ENCODE measurements around the gene TANC1. TPM values are rescaled to one million over a fixed set of nuclear protein-coding genes. Genes with fewer than 3 reads are reported as not detected.

The TANC1 gene
- total RNA-seq, 1 donor from 2014 or later, result 30.3 TPM

GRCh38 chr2:159192371-159192918 lies 224.0 kb downstream of the TANC1 start:
- no peak for DNase-seq (ENCODE audit: low spot score)

- DNase-seq (ENCODE audit: low spot score), result no peak
Observed at GRCh38 chr2:159193791-159194190, 225.4 kb downstream of the TANC1 start.

- DNase-seq (ENCODE audit: low spot score), result no peak
Observed at GRCh38 chr2:159194241-159194640, 225.8 kb downstream of the TANC1 start.

GRCh38 chr2:159195697-159196096 lies 227.3 kb downstream of the TANC1 start:
- DNase-seq (ENCODE audit: low spot score), result no peak

- DNase-seq (ENCODE audit: low spot score), result no peak
Observed at GRCh38 chr2:159196393-159196925, 228.0 kb downstream of the TANC1 start.

GRCh38 chr2:159199236-159199635 lies 230.8 kb downstream of the TANC1 start:
- no peak for DNase-seq (ENCODE audit: low spot score)

GRCh38 chr2:159199761-159200465 lies 231.5 kb downstream of the TANC1 start:
- DNase-seq (ENCODE audit: low spot score), result peak; percentile 48

GRCh38 chr2:159200498-159200897 lies 232.1 kb downstream of the TANC1 start:
- no peak for DNase-seq (ENCODE audit: low spot score)

- no peak for DNase-seq (ENCODE audit: low spot score)
Observed at GRCh38 chr2:159201360-159202063, 233.1 kb downstream of the TANC1 start.

GRCh38 chr2:159202568-159203071 lies 234.2 kb downstream of the TANC1 start:
- DNase-seq (ENCODE audit: low spot score), result peak; percentile 90

- DNase-seq (ENCODE audit: low spot score), result no peak
Observed at GRCh38 chr2:159204381-159205144, 236.1 kb downstream of the TANC1 start.

- peak; percentile 44 for DNase-seq (ENCODE audit: low spot score)
Observed at GRCh38 chr2:159206736-159207380, 238.4 kb downstream of the TANC1 start.

- DNase-seq (ENCODE audit: low spot score), result no peak
Observed at GRCh38 chr2:159208438-159208837, 240.0 kb downstream of the TANC1 start.

- DNase-seq (ENCODE audit: low spot score), result no peak
Observed at GRCh38 chr2:159209341-159210306, 241.2 kb downstream of the TANC1 start.

- no peak for DNase-seq (ENCODE audit: low spot score)
Observed at GRCh38 chr2:159211447-159212396, 243.3 kb downstream of the TANC1 start.

- no peak for DNase-seq (ENCODE audit: low spot score)
Observed at GRCh38 chr2:159213296-159213695, 244.9 kb downstream of the TANC1 start.

GRCh38 chr2:159214325-159214865 lies 246.0 kb downstream of the TANC1 start:
- DNase-seq (ENCODE audit: low spot score), result no peak

- DNase-seq (ENCODE audit: low spot score), result no peak
Observed at GRCh38 chr2:159215116-159215515, 246.7 kb downstream of the TANC1 start.

Measured in umbilical cord (tissue), 2 donors.